Measurements from ENCODE around the gene ARMC6.

DNA sequence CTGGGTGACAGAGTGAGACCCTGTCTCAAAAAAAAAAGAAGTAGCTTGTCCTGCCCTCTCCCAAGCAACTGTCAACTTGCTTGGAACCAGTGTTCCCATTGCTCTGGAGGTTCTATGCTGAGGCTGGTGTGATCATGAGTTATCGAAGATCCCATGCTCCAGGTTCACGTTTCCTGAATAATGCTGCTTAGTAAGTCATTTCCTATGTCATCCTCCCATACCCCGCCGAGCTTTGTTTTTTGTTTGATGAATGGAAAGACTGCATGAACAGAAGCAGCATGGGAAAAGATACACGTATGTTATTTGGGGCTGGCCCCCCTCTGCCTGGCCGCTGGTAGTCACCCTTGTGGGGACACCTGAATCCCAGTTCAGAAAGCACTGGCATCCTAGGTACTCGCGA, 41.7 kb downstream of the ARMC6 start:
- no peak for TF ChIP-seq CTCF (IDR thresholded peaks at IDR 0.05; ENCODE audit: low read length)
- no peak for TF ChIP-seq EZH2 (optimal IDR thresholded peaks at IDR 0.05; ENCODE audit: low read depth, low read length)
- no peak for TF ChIP-seq EZH2phosphoT487 (IDR thresholded peaks at IDR 0.05; ENCODE audit: low read length)

Measured in MM.1S (cell line).